Measurements from ENCODE around the gene MAGI2.

MAGI2 gene

GRCh38 chr7:78441737-78442136 lies 1011.7 kb downstream of the MAGI2 start:
- FAIRE-seq = no peak

GRCh38 chr7:78438433-78438832 lies 1015.0 kb downstream of the MAGI2 start:
- FAIRE-seq (no peak), DNase-seq (ENCODE audit: low spot score) (no peak)

More at GRCh38 chr7:78441737-78442136, 1011.7 kb downstream of the MAGI2 start:
- no peak for DNase-seq (ENCODE audit: low spot score)

GRCh38 chr7:78437118-78437517 lies 1016.3 kb downstream of the MAGI2 start:
- FAIRE-seq (no peak), DNase-seq (ENCODE audit: low spot score) (peak; percentile 32)

GRCh38 chr7:78435355-78435754 lies 1018.1 kb downstream of the MAGI2 start:
- FAIRE-seq = no peak

GRCh38 chr7:78434281-78434680 lies 1019.2 kb downstream of the MAGI2 start:
- FAIRE-seq = no peak

More at GRCh38 chr7:78435355-78435754, 1018.1 kb downstream of the MAGI2 start:
- no peak for DNase-seq (ENCODE audit: low spot score)

GRCh38 chr7:78433421-78433820 lies 1020.0 kb downstream of the MAGI2 start:
- DNase-seq (ENCODE audit: low spot score) (no peak), FAIRE-seq (no peak)

More at GRCh38 chr7:78434281-78434680, 1019.2 kb downstream of the MAGI2 start:
- DNase-seq (ENCODE audit: low spot score) = no peak

- FAIRE-seq (no peak), DNase-seq (ENCODE audit: low spot score) (no peak)
Measured at GRCh38 chr7:78429878-78430277, 1023.6 kb downstream of the MAGI2 start.

- FAIRE-seq (no peak), DNase-seq (ENCODE audit: low spot score) (no peak)
Measured at GRCh38 chr7:78427209-78427608, 1026.3 kb downstream of the MAGI2 start.

- FAIRE-seq (no peak), DNase-seq (ENCODE audit: low spot score) (no peak)
Measured at GRCh38 chr7:78420001-78420400, 1033.5 kb downstream of the MAGI2 start.

GRCh38 chr7:78417180-78417853 lies 1036.2 kb downstream of the MAGI2 start:
- no peak for DNase-seq (ENCODE audit: low spot score)
- FAIRE-seq = no peak

- DNase-seq (ENCODE audit: low spot score) = no peak
- no peak for FAIRE-seq
Measured at GRCh38 chr7:78413568-78413967, 1039.9 kb downstream of the MAGI2 start.

- FAIRE-seq = no peak
- DNase-seq (ENCODE audit: low spot score) = no peak
Measured at GRCh38 chr7:78412216-78412858, 1041.1 kb downstream of the MAGI2 start.

- DNase-seq (ENCODE audit: low spot score) (no peak), FAIRE-seq (no peak)
Measured at GRCh38 chr7:78407031-78407430, 1046.4 kb downstream of the MAGI2 start.

GRCh38 chr7:78406531-78406930 lies 1046.9 kb downstream of the MAGI2 start:
- no peak for FAIRE-seq
- no peak for DNase-seq (ENCODE audit: low spot score)

GRCh38 chr7:78402096-78402495 lies 1051.4 kb downstream of the MAGI2 start:
- DNase-seq (ENCODE audit: low spot score) (no peak), FAIRE-seq (peak; percentile 5)

- DNase-seq (ENCODE audit: low spot score) (no peak), FAIRE-seq (no peak)
Measured at GRCh38 chr7:78400038-78400437, 1053.4 kb downstream of the MAGI2 start.

- FAIRE-seq (no peak), DNase-seq (ENCODE audit: low spot score) (no peak)
Measured at GRCh38 chr7:78399033-78399769, 1054.3 kb downstream of the MAGI2 start.

GRCh38 chr7:78398576-78398975 lies 1054.9 kb downstream of the MAGI2 start:
- DNase-seq (ENCODE audit: low spot score) (no peak), FAIRE-seq (no peak)

GRCh38 chr7:78398081-78398480 lies 1055.4 kb downstream of the MAGI2 start:
- FAIRE-seq = no peak

GRCh38 chr7:78396210-78396609 lies 1057.3 kb downstream of the MAGI2 start:
- no peak for DNase-seq (ENCODE audit: low spot score)

More at GRCh38 chr7:78398081-78398480, 1055.4 kb downstream of the MAGI2 start:
- no peak for DNase-seq (ENCODE audit: low spot score)

GRCh38 chr7:78395298-78396036 lies 1058.0 kb downstream of the MAGI2 start:
- DNase-seq (ENCODE audit: low spot score) = no peak
- FAIRE-seq = no peak

More at GRCh38 chr7:78396210-78396609, 1057.3 kb downstream of the MAGI2 start:
- no peak for FAIRE-seq

Data from urothelium cell line (cell line).